SU-DHL-6 (cell line): ENCODE measurements around the gene SH2B2.
"Not testable (repeated sequence)": the region's sequence is repeated elsewhere in the genome, so short reads cannot be mapped to it uniquely, and the experiment has no call there.

ENCODE experiments used
- H2AFZ ChIP-seq: fragments of 200-600 bp; sonication (generic); 2 replicates; pipeline ENCODE4 v1.6.1; 2014; ENCODE audit warnings: low read depth, mild to moderate bottlenecking, moderate library complexity, mixed read lengths, antibody characterized with exemption, low read length; ENCODE audit not compliant: severe bottlenecking
- H3F3A ChIP-seq: fragments of 200-600 bp; shearing (Covaris generic); 2 replicates; pipeline ENCODE4 v1.6.0; 2016; ENCODE audit warnings: antibody characterized with exemption, mild to moderate bottlenecking; ENCODE audit not compliant: insufficient read depth
- H3K27ac ChIP-seq: fragments of 200-600 bp; sonication (generic); 2 replicates; pipeline ENCODE4 v1.5.1; 2016; ENCODE audit warnings: low read depth, mild to moderate bottlenecking, low read length, moderate library complexity, mixed read lengths
- H3K27me3 ChIP-seq: fragments of 200-600 bp; sonication (generic), shearing (Covaris generic); 2 replicates; pipeline ENCODE4 v1.6.0; 2014; ENCODE audit warnings: mild to moderate bottlenecking, low read length
- H3K36me3 ChIP-seq: fragments of 200-600 bp; sonication (generic); 2 replicates; pipeline ENCODE4 v1.6.1; 2014; ENCODE audit warnings: mild to moderate bottlenecking, low read length, mixed read lengths
- H3K4me2 ChIP-seq: fragments of 300-600, 200-600 bp; shearing (Covaris generic), sonication (generic); 2 replicates; pipeline ENCODE4 v1.6.0; 2014; ENCODE audit warnings: low read length, low read depth, mild to moderate bottlenecking; ENCODE audit not compliant: poor library complexity, severe bottlenecking
- H3K4me3 ChIP-seq: fragments of 200-600 bp; sonication (generic); 2 replicates; pipeline ENCODE4 v1.5.1; 2014; ENCODE audit warnings: antibody characterized with exemption, low read length, mild to moderate bottlenecking, mixed read lengths; ENCODE audit not compliant: insufficient read depth, poor library complexity, severe bottlenecking
- H3K79me2 ChIP-seq: fragments of 200-600 bp; sonication (generic); 2 replicates; pipeline ENCODE4 v1.6.1; 2014; ENCODE audit warnings: mild to moderate bottlenecking, low read length, moderate library complexity; ENCODE audit not compliant: insufficient read depth
- H3K9ac ChIP-seq: fragments of 200-600 bp; sonication (generic); 2 replicates; pipeline ENCODE4 v1.7.0; 2014; ENCODE audit warnings: mild to moderate bottlenecking, low read length
- H3K9me2 ChIP-seq: fragments of 200-600 bp; sonication (generic); replicated peaks from 2 replicates; pipeline ENCODE4 v1.6.1; 2014; ENCODE audit warnings: low read length; ENCODE audit not compliant: insufficient read depth
- H3K9me3 ChIP-seq: fragments of 200-600 bp; sonication (generic); 2 replicates; pipeline ENCODE4 v1.6.1; 2014; ENCODE audit warnings: low read length, mixed read lengths; ENCODE audit not compliant: insufficient read depth
- H4K20me1 ChIP-seq: fragments of 200-600 bp; sonication (generic); 2 replicates; pipeline ENCODE4 v1.6.1; 2014; ENCODE audit warnings: low read depth, mild to moderate bottlenecking, antibody characterized with exemption, low read length, moderate library complexity, mixed read lengths
- EZH2phosphoT487 ChIP-seq: fragments of 200-600 bp; sonication (generic), shearing (Covaris generic); conservative IDR thresholded peaks from 2 replicates; pipeline ENCODE4 v1.6.1; 2018; ENCODE audit warnings: mild to moderate bottlenecking, antibody characterized with exemption, low read length, moderate library complexity, mixed read lengths
- TF ChIP-seq, protein P1 (sequence below): fragments of 200-600 bp; sonication (generic); IDR thresholded peaks from one replicate; pipeline ENCODE4 v1.5.1; 2017; ENCODE audit warnings: antibody characterized with exemption, mild to moderate bottlenecking, low read length, moderate library complexity; ENCODE audit not compliant: insufficient read depth, poor library complexity, severe bottlenecking

Gene SH2B2

DNA sequence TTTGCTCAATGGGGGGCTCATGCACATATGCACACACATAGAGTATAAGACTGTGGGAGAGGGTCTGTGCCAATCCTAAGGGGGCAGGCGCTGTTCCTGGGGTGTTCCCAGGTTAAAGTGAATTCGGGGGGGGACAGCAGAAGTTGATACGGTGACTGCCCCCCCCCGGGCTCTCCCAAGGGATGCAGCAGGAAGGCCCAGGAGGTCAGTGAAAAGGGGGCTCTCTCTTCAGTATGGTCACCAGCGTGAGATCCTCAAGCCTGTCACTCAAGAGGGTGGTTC lies 37.2 kb downstream of the SH2B2 start:
- Histone ChIP-seq H3K27ac (peak overlapping the region; percentile 89), H3K27me3 (no peaks in the 10 kb centered on the region), H4K20me1 (no peaks in the 10 kb centered on the region; the same call in 1 of the 2 replicates), H3K79me2 (peaks cover 26% of the 10 kb centered on the region), H3K9ac (no peak overlapping the region), H3K4me3 (no peak overlapping the region), H3K9me2 (no peaks in the 10 kb centered on the region), H3K9me3 (no peaks in the 10 kb centered on the region), H3F3A (peaks cover 93% of the 10 kb centered on the region), H2AFZ (no peak overlapping the region), H3K36me3 (peaks cover 6% of the 10 kb centered on the region), H3K4me2 (no peak overlapping the region)
- TF ChIP-seq, protein P1, sequence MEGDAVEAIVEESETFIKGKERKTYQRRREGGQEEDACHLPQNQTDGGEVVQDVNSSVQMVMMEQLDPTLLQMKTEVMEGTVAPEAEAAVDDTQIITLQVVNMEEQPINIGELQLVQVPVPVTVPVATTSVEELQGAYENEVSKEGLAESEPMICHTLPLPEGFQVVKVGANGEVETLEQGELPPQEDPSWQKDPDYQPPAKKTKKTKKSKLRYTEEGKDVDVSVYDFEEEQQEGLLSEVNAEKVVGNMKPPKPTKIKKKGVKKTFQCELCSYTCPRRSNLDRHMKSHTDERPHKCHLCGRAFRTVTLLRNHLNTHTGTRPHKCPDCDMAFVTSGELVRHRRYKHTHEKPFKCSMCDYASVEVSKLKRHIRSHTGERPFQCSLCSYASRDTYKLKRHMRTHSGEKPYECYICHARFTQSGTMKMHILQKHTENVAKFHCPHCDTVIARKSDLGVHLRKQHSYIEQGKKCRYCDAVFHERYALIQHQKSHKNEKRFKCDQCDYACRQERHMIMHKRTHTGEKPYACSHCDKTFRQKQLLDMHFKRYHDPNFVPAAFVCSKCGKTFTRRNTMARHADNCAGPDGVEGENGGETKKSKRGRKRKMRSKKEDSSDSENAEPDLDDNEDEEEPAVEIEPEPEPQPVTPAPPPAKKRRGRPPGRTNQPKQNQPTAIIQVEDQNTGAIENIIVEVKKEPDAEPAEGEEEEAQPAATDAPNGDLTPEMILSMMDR: no peak
- no peak for TF ChIP-seq EZH2phosphoT487

DNA sequence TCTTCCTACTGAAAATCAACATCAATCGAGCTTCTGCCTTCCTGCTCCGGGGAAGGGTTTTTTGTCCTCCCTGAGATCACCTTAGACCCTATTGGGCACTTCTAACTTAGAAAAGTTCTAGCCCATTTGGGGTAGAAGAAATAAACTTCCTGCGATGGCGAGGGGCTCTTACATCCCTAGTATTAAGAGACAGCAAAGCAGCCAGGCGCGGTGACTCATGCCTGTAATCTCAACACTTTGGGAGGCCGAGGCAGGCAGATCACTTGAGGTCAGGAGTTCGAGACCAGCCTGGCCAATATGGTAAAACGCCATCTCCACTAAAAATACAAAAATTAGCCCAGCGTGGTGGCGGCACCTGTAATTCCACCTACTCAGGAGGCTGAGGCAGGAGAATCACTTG lies 38.4 kb downstream of the SH2B2 start:
- not testable (repeated sequence) for H2AFZ ChIP-seq, H3K9me2 ChIP-seq, H3K9ac ChIP-seq, H3K9me3 ChIP-seq, H3K36me3 ChIP-seq, H3K4me3 ChIP-seq, H4K20me1 ChIP-seq, H3K27me3 ChIP-seq
- Histone ChIP-seq H3K79me2 (peaks cover 34% of the 10 kb centered on the region), H3K4me2 (peak overlapping the region; percentile 0), H3F3A (peaks cover 87% of the 10 kb centered on the region), H3K27ac (peak overlapping the region; percentile 96; the same call in 1 of the 2 replicates)

DNA sequence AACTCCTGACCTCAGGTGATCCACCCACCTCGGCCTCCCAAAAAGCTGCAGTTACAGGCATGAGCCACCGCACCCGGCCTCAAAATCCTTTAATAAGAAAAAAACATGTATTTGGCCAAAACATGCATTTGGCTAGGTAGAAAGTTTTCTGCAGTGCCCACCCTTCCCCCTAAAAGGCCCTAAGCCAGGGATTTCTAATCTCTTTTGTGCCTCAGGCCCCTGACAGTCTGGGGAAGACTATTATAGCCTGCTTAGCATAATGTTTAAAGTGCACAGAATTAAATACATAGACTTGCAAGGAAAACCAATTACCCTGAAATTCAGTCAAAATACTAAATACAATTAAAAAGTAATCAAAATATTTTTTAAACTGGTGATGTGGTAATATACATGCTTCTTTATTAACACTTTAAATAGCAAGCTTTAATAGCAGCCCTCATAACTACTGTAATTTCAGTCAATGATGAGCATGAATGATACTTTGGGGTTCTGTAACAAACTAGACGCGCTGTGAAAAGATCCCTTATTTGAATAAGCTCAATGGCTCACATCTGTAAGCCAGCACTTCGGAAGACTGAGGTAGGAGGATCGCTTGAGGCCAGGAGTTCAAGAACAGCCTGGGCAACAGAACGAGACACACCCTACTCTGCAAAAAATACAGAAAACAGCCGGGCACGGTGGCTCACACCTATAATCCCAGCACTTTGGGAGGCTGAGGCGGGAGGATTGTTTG lies 39.7 kb downstream of the SH2B2 start:
- Histone ChIP-seq H3K27ac (peak overlapping the region; percentile 96), H3K27me3 (no peaks in the 10 kb centered on the region), H3K79me2 (peaks cover 40% of the 10 kb centered on the region), H3K9ac (peak overlapping the region; percentile 76), H3K36me3 (peaks cover 6% of the 10 kb centered on the region), H2AFZ (no peak overlapping the region), H3K9me3 (no peaks in the 10 kb centered on the region), H3K9me2 (no peaks in the 10 kb centered on the region), H3F3A (peaks cover 88% of the 10 kb centered on the region), H3K4me2 (peak overlapping the region; percentile 83), H4K20me1 (no peaks in the 10 kb centered on the region), H3K4me3 (peak overlapping the region; percentile 71)
- TF ChIP-seq, protein P1: no peak
- TF ChIP-seq EZH2phosphoT487: no peak

DNA sequence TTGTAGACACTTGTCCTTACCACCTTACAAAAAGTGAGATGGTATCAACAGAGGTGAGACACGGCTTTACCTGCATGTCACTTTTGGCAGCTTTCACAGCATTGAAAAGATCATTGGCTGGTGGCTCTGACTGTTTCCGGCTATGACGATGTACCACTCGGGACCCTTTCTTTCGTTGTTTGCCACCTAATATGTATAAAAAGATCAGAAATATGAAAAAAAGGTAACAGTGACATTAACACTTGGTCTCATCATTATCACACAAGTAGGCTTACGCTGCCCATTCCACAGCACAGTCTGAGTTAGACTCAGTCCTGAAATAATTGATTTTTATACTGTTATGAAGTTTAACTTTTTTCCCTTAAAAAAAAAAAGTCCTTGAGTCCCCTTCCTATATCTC lies 40.5 kb downstream of the SH2B2 start:
- H4K20me1 ChIP-seq, H3K27me3 ChIP-seq, H2AFZ ChIP-seq, H3K9me2 ChIP-seq, H3K9me3 ChIP-seq, H3K36me3 ChIP-seq: not testable (repeated sequence)
- H3K27ac ChIP-seq: peak overlapping the region; percentile 96
- peaks cover 88% of the 10 kb centered on the region for H3F3A ChIP-seq
- peaks cover 40% of the 10 kb centered on the region for H3K79me2 ChIP-seq
- H3K4me3 ChIP-seq: peak overlapping the region; percentile 71
- peak overlapping the region; percentile 83 for H3K4me2 ChIP-seq
- peak overlapping the region; percentile 76 for H3K9ac ChIP-seq

DNA sequence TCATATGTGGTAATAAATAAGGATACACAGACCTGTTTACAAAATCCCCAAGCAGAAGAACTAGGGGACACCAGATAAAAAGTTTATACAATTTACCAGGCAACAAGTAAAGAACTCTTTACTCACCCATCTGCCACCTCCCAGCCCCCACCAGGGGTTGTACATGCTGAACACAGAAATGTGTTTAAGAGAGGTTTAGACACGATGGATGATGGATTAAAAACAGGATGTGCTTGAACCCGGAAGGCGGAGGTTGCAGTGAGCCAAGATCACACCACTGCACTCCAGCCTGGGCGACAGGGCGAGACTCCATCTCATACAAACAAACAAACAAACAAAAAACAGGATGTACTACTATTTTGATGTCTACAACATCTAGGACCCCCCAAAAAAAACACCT lies 42.2 kb downstream of the SH2B2 start:
- H3K9me2 ChIP-seq: not testable (repeated sequence)
- peak overlapping the region; percentile 96 for H3K27ac ChIP-seq

DNA sequence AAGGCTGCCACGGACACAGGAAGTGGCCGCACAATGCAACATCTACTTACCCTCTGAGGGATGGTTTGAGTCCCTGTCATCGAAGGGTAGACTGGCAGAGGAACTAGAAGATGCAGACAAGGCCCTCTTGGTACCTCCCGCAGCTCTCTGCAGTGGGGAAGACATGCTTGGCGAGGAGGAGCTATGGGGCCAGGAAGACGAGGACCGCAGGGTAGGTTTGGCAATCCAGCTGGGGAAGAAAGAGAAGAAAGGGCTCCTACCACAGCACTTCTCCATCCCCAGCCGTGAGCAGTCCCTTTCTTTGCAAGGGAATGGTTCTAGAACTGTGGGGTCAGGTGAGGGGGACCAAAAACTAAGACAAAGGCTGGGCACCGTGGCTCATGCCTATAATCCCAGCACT lies 42.7 kb downstream of the SH2B2 start:
- H4K20me1 ChIP-seq, H2AFZ ChIP-seq, H3K36me3 ChIP-seq, H3K27me3 ChIP-seq, H3K9me3 ChIP-seq, H3K9me2 ChIP-seq: not testable (repeated sequence)
- Histone ChIP-seq H3K9ac (peak overlapping the region; percentile 76), H3F3A (peaks cover 82% of the 10 kb centered on the region), H3K4me3 (peak overlapping the region; percentile 18), H3K27ac (peak overlapping the region; percentile 96), H3K4me2 (peak overlapping the region; percentile 83), H3K79me2 (peaks cover 40% of the 10 kb centered on the region)

More for the DNA sequence above, 42.2 kb downstream of the SH2B2 start:
- Histone ChIP-seq H3K4me2 (peak overlapping the region; percentile 83), H3K9ac (peak overlapping the region; percentile 76), H3K79me2 (peaks cover 40% of the 10 kb centered on the region), H3F3A (peaks cover 87% of the 10 kb centered on the region), H3K4me3 (peak overlapping the region; percentile 71)
- not testable (repeated sequence) for H3K27me3 ChIP-seq, H3K36me3 ChIP-seq, H2AFZ ChIP-seq, H3K9me3 ChIP-seq, H4K20me1 ChIP-seq
